ENCODE measurements around the gene DCP1B. TPM values are rescaled to one million over a fixed set of nuclear protein-coding genes. Genes with fewer than 3 reads are reported as not detected.

DCP1B gene
- total RNA-seq, 3 donors from 2014 or later = 12.2 to 20.8 (median 18.0) TPM

DNA sequence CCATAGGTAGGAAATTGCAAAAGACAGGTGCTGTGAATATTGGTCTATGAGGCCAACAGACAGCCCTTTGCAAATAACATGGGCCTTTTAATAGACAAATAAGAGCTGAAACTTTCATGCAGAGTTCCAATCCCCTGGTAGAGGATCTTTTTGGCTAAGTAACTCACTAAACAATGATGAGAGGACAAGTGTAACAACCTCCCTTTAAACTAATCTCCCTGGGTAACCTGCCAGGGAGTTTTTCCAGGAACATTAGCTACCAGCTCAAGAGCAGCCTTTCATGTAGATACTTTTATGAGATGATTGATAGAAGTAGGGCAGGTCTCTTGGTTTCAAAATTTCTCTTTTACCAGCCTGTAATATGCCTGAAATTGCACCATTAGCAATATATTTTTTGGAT, 34.8 kb upstream of the DCP1B start:
- TF ChIP-seq, protein P1, sequence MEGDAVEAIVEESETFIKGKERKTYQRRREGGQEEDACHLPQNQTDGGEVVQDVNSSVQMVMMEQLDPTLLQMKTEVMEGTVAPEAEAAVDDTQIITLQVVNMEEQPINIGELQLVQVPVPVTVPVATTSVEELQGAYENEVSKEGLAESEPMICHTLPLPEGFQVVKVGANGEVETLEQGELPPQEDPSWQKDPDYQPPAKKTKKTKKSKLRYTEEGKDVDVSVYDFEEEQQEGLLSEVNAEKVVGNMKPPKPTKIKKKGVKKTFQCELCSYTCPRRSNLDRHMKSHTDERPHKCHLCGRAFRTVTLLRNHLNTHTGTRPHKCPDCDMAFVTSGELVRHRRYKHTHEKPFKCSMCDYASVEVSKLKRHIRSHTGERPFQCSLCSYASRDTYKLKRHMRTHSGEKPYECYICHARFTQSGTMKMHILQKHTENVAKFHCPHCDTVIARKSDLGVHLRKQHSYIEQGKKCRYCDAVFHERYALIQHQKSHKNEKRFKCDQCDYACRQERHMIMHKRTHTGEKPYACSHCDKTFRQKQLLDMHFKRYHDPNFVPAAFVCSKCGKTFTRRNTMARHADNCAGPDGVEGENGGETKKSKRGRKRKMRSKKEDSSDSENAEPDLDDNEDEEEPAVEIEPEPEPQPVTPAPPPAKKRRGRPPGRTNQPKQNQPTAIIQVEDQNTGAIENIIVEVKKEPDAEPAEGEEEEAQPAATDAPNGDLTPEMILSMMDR (IDR thresholded peaks at IDR 0.05) = no peak
- TF ChIP-seq POLR2A (IDR thresholded peaks at IDR 0.05) = no peak
- TF ChIP-seq POLR2AphosphoS5 (IDR thresholded peaks at IDR 0.05) = no peak
- H3K4me1 ChIP-seq = no peaks in the 10 kb centered on the region
- intact Hi-C loops (cut with DNase I; ENCODE audit: low total_unique reads) = no loop called here
- H3K9me3 ChIP-seq = no peaks in the 10 kb centered on the region
- H3K27me3 ChIP-seq = no peaks in the 10 kb centered on the region
- H3K36me3 ChIP-seq = no peaks in the 10 kb centered on the region
- no peak overlapping the region for H3K27ac ChIP-seq
- no peak for DNase-seq (ENCODE audit: low spot score in 2 of 2)
- H3K4me3 ChIP-seq = no peak overlapping the region

DNA sequence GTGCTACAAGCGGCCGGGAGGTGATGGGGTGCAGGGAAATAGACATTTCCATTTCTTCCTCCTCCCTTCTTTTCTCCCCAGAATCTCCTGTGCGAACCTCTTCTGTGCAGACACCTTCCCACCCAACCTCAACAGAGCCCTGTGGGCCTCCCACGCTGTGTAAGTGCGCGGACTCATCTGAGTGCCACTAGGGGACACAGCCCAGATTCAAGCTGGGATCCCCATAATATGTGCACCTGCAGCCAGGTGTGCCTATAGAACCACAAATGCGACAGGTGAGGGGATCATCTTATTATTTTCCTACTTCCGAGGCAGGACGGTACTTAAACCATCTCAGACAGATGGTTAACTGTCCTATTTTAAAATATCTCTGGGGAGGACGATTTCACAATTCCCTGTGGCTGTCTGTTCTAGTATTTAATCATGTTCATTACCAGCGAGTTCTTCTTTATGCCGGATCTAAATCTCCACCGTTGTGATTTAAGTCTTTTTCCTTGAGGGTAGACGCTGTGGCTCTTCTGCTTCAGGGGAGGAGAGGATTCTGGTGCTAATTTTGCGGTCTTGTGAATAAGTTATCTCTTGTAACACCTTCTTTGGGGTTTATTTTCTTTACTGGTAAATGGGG, 31.3 kb upstream of the DCP1B start:
- no peak for DNase-seq (ENCODE audit: low spot score in 2 of 2)
- Histone ChIP-seq H3K27ac (no peak overlapping the region), H3K4me1 (no peaks in the 10 kb centered on the region), H3K9me3 (no peaks in the 10 kb centered on the region), H3K4me3 (peak overlapping the region; percentile 26 to 58 (median 40)), H3K27me3 (no peaks in the 10 kb centered on the region), H3K36me3 (no peaks in the 10 kb centered on the region)
- TF ChIP-seq, protein P1 (IDR thresholded peaks at IDR 0.05) = no peak
- TF ChIP-seq POLR2AphosphoS5 (IDR thresholded peaks at IDR 0.05) (no peak), POLR2A (IDR thresholded peaks at IDR 0.05) (no peak)
- intact Hi-C loops (cut with DNase I; ENCODE audit: low total_unique reads) = no loop called here

DNA sequence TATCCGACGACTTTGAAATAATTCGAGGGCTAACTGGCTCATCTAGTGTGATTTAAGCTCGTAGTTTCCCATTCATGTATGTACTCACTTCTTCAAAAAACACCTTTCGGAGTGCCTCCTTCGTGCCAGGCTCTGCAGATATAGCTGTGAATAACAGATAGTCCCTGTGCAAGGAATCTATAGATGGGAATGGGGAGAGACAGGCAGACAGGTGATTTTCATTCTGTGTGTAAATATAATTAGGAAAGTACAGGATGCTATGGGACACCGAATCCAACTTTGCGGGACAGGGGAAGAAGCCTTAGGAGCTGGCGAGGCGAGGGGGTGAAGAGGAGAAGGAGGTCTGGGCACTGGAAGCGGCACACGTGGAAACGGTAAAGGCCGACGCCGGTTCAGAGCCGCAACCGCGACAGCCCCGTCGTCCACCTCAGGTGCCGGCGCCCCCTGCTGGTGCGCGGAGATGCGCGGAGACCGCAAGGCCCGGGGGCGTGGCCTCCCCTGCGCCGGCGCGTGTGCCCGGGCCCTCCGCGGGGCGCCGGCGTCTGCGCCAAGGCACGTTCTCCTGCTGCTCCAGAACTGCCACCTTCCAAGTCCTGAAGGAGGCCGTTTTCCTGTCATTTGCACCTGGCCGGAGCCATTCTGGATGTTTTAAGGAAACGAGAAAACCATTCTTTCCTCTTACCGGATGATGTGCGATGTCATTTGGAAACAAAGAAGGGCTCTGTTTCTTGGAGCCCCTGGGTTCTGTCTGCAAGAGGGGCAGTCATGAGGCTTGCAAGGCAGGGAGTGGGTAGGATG, 30.6 kb upstream of the DCP1B start:
- Histone ChIP-seq H3K27me3 (no peaks in the 10 kb centered on the region), H3K4me3 (peak overlapping the region; percentile 26 to 58 (median 40)), H3K9me3 (no peaks in the 10 kb centered on the region), H3K27ac (no peak overlapping the region), H3K36me3 (no peaks in the 10 kb centered on the region), H3K4me1 (no peaks in the 10 kb centered on the region)
- intact Hi-C loops (cut with DNase I; ENCODE audit: low total_unique reads) = no loop called here
- TF ChIP-seq POLR2AphosphoS5 (IDR thresholded peaks at IDR 0.05) (peak in 1 of 3 donors; percentile 31), POLR2A (IDR thresholded peaks at IDR 0.05) (no peak)
- TF ChIP-seq, protein P1 (IDR thresholded peaks at IDR 0.05) = peak; percentile 53 to 94 (median 57)
- DNase-seq (ENCODE audit: low spot score in 2 of 2) = peak; percentile 70 to 82

DNA sequence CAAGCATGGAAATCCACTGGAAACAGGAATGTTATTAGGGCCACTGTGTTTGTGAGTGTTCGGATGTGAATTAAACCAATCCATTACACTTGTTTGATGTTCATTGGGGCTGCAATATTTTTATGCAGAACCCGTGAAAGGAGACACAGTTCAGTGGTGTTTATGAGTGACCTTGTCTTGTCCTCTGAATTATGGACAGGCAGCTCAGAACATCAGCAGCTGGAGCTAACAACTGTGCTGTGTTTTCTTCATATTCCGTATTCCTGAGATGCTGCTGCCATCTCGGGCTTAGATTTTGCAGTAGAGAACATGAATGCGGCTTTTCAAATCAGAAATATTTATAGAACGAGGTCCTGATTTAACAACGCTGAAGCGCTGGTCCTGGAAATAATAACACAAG, 28.2 kb upstream of the DCP1B start:
- DNase-seq (ENCODE audit: low spot score in 2 of 2) = no peak
- no peaks in the 10 kb centered on the region for H3K36me3 ChIP-seq
- H3K9me3 ChIP-seq = no peaks in the 10 kb centered on the region
- no peak overlapping the region for H3K4me3 ChIP-seq
- no peaks in the 10 kb centered on the region for H3K27me3 ChIP-seq
- H3K27ac ChIP-seq = no peak overlapping the region
- H3K4me1 ChIP-seq = no peaks in the 10 kb centered on the region
- intact Hi-C loops (cut with DNase I; ENCODE audit: low total_unique reads) = no loop called here
- TF ChIP-seq, protein P1 (IDR thresholded peaks at IDR 0.05) = no peak
- no peak for TF ChIP-seq POLR2AphosphoS5 (IDR thresholded peaks at IDR 0.05)
- TF ChIP-seq POLR2A (IDR thresholded peaks at IDR 0.05) = no peak

DNA sequence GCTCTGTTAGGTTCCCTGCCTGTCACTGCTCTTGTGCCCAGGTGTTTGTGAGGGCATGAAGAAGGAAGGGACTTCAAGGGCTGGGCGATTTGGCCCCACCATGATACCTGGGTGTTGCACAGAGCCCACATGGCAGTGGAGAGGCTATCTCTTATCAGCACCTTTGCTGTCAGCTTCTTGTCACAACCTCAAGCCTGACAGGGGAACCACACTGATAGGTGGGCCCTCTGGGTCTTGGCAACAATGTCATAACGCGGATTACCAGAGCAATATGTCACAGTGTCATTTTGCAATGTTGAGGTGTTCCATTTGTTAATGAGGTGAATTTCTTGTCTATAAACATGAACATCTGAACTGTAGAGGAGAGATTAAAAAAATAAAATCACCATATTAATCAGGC, 25.6 kb upstream of the DCP1B start:
- TF ChIP-seq POLR2AphosphoS5 (IDR thresholded peaks at IDR 0.05) (no peak), POLR2A (IDR thresholded peaks at IDR 0.05) (no peak)
- TF ChIP-seq, protein P1 (IDR thresholded peaks at IDR 0.05) = no peak
- H3K36me3 ChIP-seq = no peaks in the 10 kb centered on the region
- intact Hi-C loops (cut with DNase I; ENCODE audit: low total_unique reads) = no loop called here
- DNase-seq (ENCODE audit: low spot score in 2 of 2) = no peak
- no peaks in the 10 kb centered on the region for H3K27me3 ChIP-seq
- no peak overlapping the region for H3K4me3 ChIP-seq
- no peaks in the 10 kb centered on the region for H3K4me1 ChIP-seq
- H3K9me3 ChIP-seq = no peaks in the 10 kb centered on the region
- H3K27ac ChIP-seq = peak overlapping the region in 1 of 2 donors; percentile 55

All from breast epithelium (tissue), 4 donors.